NCI-H128 (cell line): ENCODE results near the gene NXPE2.
"Not testable (repeated sequence)": the region's sequence is repeated elsewhere in the genome, so short reads cannot be mapped to it uniquely, and the experiment has no call there.

Experiments used
- DNase-seq: peaks from one replicate; lab custom pipeline; 2025; ENCODE audit not compliant: unreplicated experiment; lab: John Stamatoyannopoulos, UW

NXPE2 gene

GRCh38 chr11:114678125-114679036 lies at the start of gene NXPE2:
TSS of gene NXPE2 (plus strand) at chr11:114678527. CDS start at chr11:114678576, 49 bp downstream.
- DNase-seq: no peak

GRCh38 chr11:114631445-114631965 lies 46.8 kb upstream of the NXPE2 start:
- DNase-seq: not testable (repeated sequence)

- not testable (repeated sequence) for DNase-seq
Measured at GRCh38 chr11:114639440-114639839, 38.9 kb upstream of the NXPE2 start.

- no peak for DNase-seq
Measured at GRCh38 chr11:114650661-114651060, 27.7 kb upstream of the NXPE2 start.

- no peak for DNase-seq
Measured at GRCh38 chr11:114651145-114651718, 27.1 kb upstream of the NXPE2 start.

- no peak for DNase-seq
Measured at GRCh38 chr11:114653148-114653547, 25.2 kb upstream of the NXPE2 start.

- no peak for DNase-seq
Measured at GRCh38 chr11:114664641-114665040, 13.7 kb upstream of the NXPE2 start.

- DNase-seq: no peak
Measured at GRCh38 chr11:114666760-114667159, 11.6 kb upstream of the NXPE2 start.

GRCh38 chr11:114668109-114668508 lies 10.2 kb upstream of the NXPE2 start:
- no peak for DNase-seq

- DNase-seq: no peak
Measured at GRCh38 chr11:114673661-114674060, 4.7 kb upstream of the NXPE2 start.

- no peak for DNase-seq
Measured at GRCh38 chr11:114679505-114679904, 1.2 kb downstream of the NXPE2 start.

GRCh38 chr11:114683007-114683406 lies 4.7 kb downstream of the NXPE2 start:
- no peak for DNase-seq

GRCh38 chr11:114684636-114685035 lies 6.3 kb downstream of the NXPE2 start:
- DNase-seq: no peak

GRCh38 chr11:114685097-114685496 lies 6.8 kb downstream of the NXPE2 start:
- no peak for DNase-seq

GRCh38 chr11:114705280-114706024 lies 27.1 kb downstream of the NXPE2 start:
- no peak for DNase-seq

GRCh38 chr11:114709960-114710359 lies 31.6 kb downstream of the NXPE2 start:
- DNase-seq: no peak

- no peak for DNase-seq
Measured at GRCh38 chr11:114713756-114714155, 35.4 kb downstream of the NXPE2 start.

GRCh38 chr11:114719562-114719961 lies 41.2 kb downstream of the NXPE2 start:
- no peak for DNase-seq

- no peak for DNase-seq
Measured at GRCh38 chr11:114724916-114725524, 46.7 kb downstream of the NXPE2 start.

- no peak for DNase-seq
Measured at GRCh38 chr11:114725623-114726022, 47.3 kb downstream of the NXPE2 start.

GRCh38 chr11:114736806-114737205 lies 58.5 kb downstream of the NXPE2 start:
- DNase-seq: no peak
